Tibial nerve (tissue), 4 donors: ENCODE results near the gene SLC25A5. TPM values are rescaled to one million over a fixed set of nuclear protein-coding genes. Genes with fewer than 3 reads are reported as not detected.
"Not testable (repeated sequence)": the region's sequence is repeated elsewhere in the genome, so short reads cannot be mapped to it uniquely, and the experiment has no call there.

Experiments used
- DNase-seq, 2 donors: peaks; one replicate each; pipeline ENCODE4 v3.0.0-alpha.2; 2019; ENCODE audit warnings: low spot score in 2 of 2
- H3K27ac ChIP-seq, 4 donors: fragments of 200-600 bp; sonication (generic) in 3 of 4; one replicate each; pipeline ENCODE4 v1.5.1; 2017 to 2019; ENCODE audit warnings: mild to moderate bottlenecking in 1 of 4
- H3K27me3 ChIP-seq, 2 donors: fragments of 200-600 bp; sonication (generic) in 1 of 2; one replicate each; pipeline versions ENCODE4 v1.5.1 to v1.6.0; 2017 to 2019
- H3K36me3 ChIP-seq, 3 donors: fragments of 200-600 bp; sonication (generic); one replicate each; pipeline ENCODE4 v1.5.1; 2018 to 2019
- H3K4me1 ChIP-seq, 4 donors: fragments of 200-600 bp; sonication (generic) in 3 of 4; one replicate each; pipeline ENCODE4 v1.5.1; 2017 to 2019
- H3K4me3 ChIP-seq, 4 donors: fragments of 200-600 bp; sonication (generic) in 3 of 4; one replicate each; pipeline ENCODE4 v1.5.1; 2017 to 2019; ENCODE audit warnings: mild to moderate bottlenecking in 1 of 4, moderate library complexity in 1 of 4
- H3K9me3 ChIP-seq, 4 donors: fragments of 200-600 bp; sonication (generic) in 3 of 4; one replicate each; pipeline ENCODE4 v1.5.1; 2017 to 2019
- EP300 ChIP-seq, 2 donors: sonication (generic); formaldehyde crosslinking; IDR thresholded peaks; one replicate each; pipeline ENCODE4 v1.6.1; 2017; ENCODE audit warnings: antibody characterized with exemption in 2 of 2, mild to moderate bottlenecking in 1 of 2
- POLR2A ChIP-seq, 2 donors: fragments of 450-650 bp; IDR thresholded peaks; one replicate each; pipeline ENCODE4 v1.6.1; 2017; ENCODE audit warnings: antibody characterized with exemption in 2 of 2, mild to moderate bottlenecking in 2 of 2, moderate library complexity in 2 of 2
- WGBS, 2 donors: methylation state at CpG; one replicate each; pipeline ENCODE4 v1.1.5; 2018; 5-methylcytosine and 5-hydroxymethylcytosine counted together
- total RNA-seq, 4 donors: library from RNA; depleted of rRNA; stranded (reverse); fragments of >200 nt; gene quantifications; one replicate each; pipeline ENCODE4 v1.1.0, GENCODE V29; 2016
- TF ChIP-seq, protein P1 (sequence below), 5 experiments: fragments of 200-600 bp in 3 of 5; fragments of 450-650 bp in 2 of 5; sonication (generic) in 3 of 5; IDR thresholded peaks; one replicate each; pipeline ENCODE4 v1.5.1; 2016 to 2019; ENCODE audit warnings: antibody characterized with exemption in 5 of 5, mild to moderate bottlenecking in 3 of 5, moderate library complexity in 2 of 5

The SLC25A5 gene
- total RNA-seq, 4 donors from 2014 or later = 79.3 to 176 (median 93.3) TPM

- H3K27ac ChIP-seq = no peak overlapping the region
These were observed 32.0 kb downstream of the SLC25A5 start for GRCh38 chrX:119500061-119500800.

DNA sequence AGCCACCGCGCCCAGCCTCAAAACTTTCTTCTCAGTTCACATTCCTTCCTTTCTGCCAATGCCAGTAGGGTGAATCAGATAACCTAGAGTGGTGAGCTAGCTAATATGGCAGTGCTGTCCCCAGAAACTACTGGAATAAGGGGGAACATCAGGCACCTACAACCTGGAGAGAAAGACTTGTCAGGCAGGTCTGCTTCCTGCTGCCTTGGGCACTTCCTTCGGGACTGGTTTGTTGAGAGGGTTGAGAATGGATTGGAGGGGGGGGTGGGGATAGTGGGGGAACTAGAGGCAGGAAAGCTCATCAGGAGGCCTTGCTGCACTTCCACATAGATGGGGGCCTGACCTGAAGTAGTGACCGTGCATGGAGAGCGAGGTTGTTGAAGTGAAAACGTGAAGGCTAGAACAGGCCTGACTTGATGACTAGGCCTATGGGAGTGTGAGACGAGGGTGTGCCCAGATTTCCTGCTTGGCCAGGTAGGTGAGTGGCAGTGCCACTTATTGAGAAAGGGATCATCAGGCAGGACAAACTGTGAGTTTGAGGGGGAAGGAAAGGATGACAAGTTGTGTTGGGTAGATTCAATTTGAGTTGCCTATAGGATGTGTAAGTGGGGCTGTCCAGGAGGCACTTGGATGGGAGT, 33.4 kb downstream of the SLC25A5 start:
- Histone ChIP-seq H3K36me3 (no peaks in the 10 kb centered on the region), H3K27me3 (no peaks in the 10 kb centered on the region), H3K4me3 (no peak overlapping the region), H3K27ac (no peak overlapping the region), H3K9me3 (no peaks in the 10 kb centered on the region), H3K4me1 (peaks cover 0 to 13% (median 0%) of the 10 kb centered on the region in 4 donors)
- TF ChIP-seq, protein P1, sequence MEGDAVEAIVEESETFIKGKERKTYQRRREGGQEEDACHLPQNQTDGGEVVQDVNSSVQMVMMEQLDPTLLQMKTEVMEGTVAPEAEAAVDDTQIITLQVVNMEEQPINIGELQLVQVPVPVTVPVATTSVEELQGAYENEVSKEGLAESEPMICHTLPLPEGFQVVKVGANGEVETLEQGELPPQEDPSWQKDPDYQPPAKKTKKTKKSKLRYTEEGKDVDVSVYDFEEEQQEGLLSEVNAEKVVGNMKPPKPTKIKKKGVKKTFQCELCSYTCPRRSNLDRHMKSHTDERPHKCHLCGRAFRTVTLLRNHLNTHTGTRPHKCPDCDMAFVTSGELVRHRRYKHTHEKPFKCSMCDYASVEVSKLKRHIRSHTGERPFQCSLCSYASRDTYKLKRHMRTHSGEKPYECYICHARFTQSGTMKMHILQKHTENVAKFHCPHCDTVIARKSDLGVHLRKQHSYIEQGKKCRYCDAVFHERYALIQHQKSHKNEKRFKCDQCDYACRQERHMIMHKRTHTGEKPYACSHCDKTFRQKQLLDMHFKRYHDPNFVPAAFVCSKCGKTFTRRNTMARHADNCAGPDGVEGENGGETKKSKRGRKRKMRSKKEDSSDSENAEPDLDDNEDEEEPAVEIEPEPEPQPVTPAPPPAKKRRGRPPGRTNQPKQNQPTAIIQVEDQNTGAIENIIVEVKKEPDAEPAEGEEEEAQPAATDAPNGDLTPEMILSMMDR (IDR thresholded peaks at IDR 0.05) = no peak
- TF ChIP-seq EP300 (IDR thresholded peaks at IDR 0.05) (no peak), POLR2A (IDR thresholded peaks at IDR 0.05) (no peak)
- 83 to 86% methylated on average over 7 of the region's 7 CpGs for WGBS, 2 donors
- DNase-seq = no peak

More at GRCh38 chrX:119500061-119500800, 32.0 kb downstream of the SLC25A5 start:
- WGBS, 2 donors = 81 to 89% methylated on average over 12 to 13 of the region's 13 CpGs
- Histone ChIP-seq H3K36me3 (no peaks in the 10 kb centered on the region), H3K4me3 (no peak overlapping the region), H3K4me1 (peaks cover 0 to 13% (median 0%) of the 10 kb centered on the region in 4 donors), H3K9me3 (no peaks in the 10 kb centered on the region), H3K27me3 (no peaks in the 10 kb centered on the region)
- TF ChIP-seq, protein P1 (IDR thresholded peaks at IDR 0.05) = no peak
- no peak for TF ChIP-seq EP300 (IDR thresholded peaks at IDR 0.05)
- TF ChIP-seq POLR2A (IDR thresholded peaks at IDR 0.05) = no peak
- DNase-seq = no peak

GRCh38 chrX:119502727-119503483, 34.7 kb downstream of the SLC25A5 start:
- H3K9me3 ChIP-seq = no peaks in the 10 kb centered on the region
- no peaks in the 10 kb centered on the region for H3K27me3 ChIP-seq
- DNase-seq = no peak
- TF ChIP-seq EP300 (IDR thresholded peaks at IDR 0.05) (no peak), POLR2A (IDR thresholded peaks at IDR 0.05) (no peak)
- TF ChIP-seq, protein P1 (IDR thresholded peaks at IDR 0.05) = no peak
- H3K4me3 ChIP-seq = no peak overlapping the region
- peaks cover 0 to 13% (median 0%) of the 10 kb centered on the region in 4 donors for H3K4me1 ChIP-seq
- WGBS, 2 donors = 21 to 49% methylated on average over 8 to 11 of the region's 11 CpGs
- H3K27ac ChIP-seq = peak overlapping the region in 1 of 4 donors; percentile 26
- no peaks in the 10 kb centered on the region for H3K36me3 ChIP-seq

- peak overlapping the region in 1 of 4 donors; percentile 26 for H3K27ac ChIP-seq
- WGBS, 2 donors = 47 to 50% methylated on average over 2 of the region's 2 CpGs
These were observed 35.2 kb downstream of the SLC25A5 start for GRCh38 chrX:119503484-119503861.

DNA sequence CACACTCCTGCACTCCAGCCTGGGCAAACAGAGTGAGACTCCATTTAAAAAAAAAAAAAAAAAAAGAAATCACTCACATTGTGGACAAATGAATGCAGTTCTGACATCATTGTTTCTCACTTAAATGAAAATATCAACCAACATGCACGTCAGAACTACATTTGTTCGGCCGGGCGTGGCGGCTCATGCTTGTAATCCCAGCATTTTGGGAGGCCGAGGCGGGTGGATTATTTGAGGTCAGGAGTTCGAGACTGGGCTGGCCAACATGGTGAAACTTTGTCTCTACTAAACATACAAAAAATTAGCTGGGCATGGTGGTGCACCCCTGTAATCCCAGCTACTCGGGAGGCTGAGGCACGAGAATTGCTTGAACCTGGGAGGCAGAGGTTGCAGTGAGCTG, 36.9 kb downstream of the SLC25A5 start:
- not testable (repeated sequence) for H3K27me3 ChIP-seq, H3K36me3 ChIP-seq, H3K27ac ChIP-seq, H3K4me3 ChIP-seq, H3K9me3 ChIP-seq, DNase-seq
- WGBS, 2 donors = 82 to 86% methylated on average over 10 of the region's 10 CpGs
- H3K4me1 ChIP-seq = peaks cover 0 to 13% (median 0%) of the 10 kb centered on the region in 4 donors

More at GRCh38 chrX:119503484-119503861, 35.2 kb downstream of the SLC25A5 start:
- Histone ChIP-seq H3K36me3 (no peaks in the 10 kb centered on the region), H3K4me1 (peaks cover 0 to 13% (median 0%) of the 10 kb centered on the region in 4 donors), H3K27me3 (no peaks in the 10 kb centered on the region), H3K4me3 (no peak overlapping the region), H3K9me3 (no peaks in the 10 kb centered on the region)
- no peak for DNase-seq
- TF ChIP-seq, protein P1 (IDR thresholded peaks at IDR 0.05) = no peak
- TF ChIP-seq EP300 (IDR thresholded peaks at IDR 0.05) (no peak), POLR2A (IDR thresholded peaks at IDR 0.05) (no peak)
